ENCODE data around the gene CRTC3. TPM values are rescaled to one million over a fixed set of nuclear protein-coding genes. Genes with fewer than 3 reads are reported as not detected.
"Not testable (repeated sequence)": the region's sequence is repeated elsewhere in the genome, so short reads cannot be mapped to it uniquely, and the experiment has no call there.

CRTC3 gene
- total and polyA plus RNA-seq, 2 donors (not counting 3 experiments of a cell fraction or from before 2014, with no cell fraction given), result 16.2 to 26.4 TPM

GRCh38 chr15:90667073-90667754, 137.5 kb downstream of the CRTC3 start:
- Histone ChIP-seq H3K36me3 (ENCODE audit: control insufficient read depth in 2 of 2, extremely low read depth in 1 of 2, insufficient read depth in 2 of 2, low read length in 2 of 2) (no peaks in the 10 kb centered on the region), H2AFZ (ENCODE audit: low read depth, low read length) (no peak overlapping the region), H3K4me2 (ENCODE audit: insufficient read depth, low read length) (no peak overlapping the region), H3K9me3 (replicated peaks; ENCODE audit: control insufficient read depth, insufficient read depth, low read length) (no peaks in the 10 kb centered on the region), H3K79me2 (ENCODE audit: control insufficient read depth, insufficient read depth, low read length) (no peaks in the 10 kb centered on the region), H3K9ac (replicated peaks; ENCODE audit: extremely low read depth, insufficient read depth, low read length) (no peak overlapping the region), H3K4me3 (replicated peaks in 1 of 3; ENCODE audit: insufficient read depth in 1 of 3, low read depth in 1 of 3, low read length in 3 of 3) (no peak overlapping the region), H3K27ac (ENCODE audit: insufficient read depth, low read depth, low read length) (no peak overlapping the region), H3K27me3 (ENCODE audit: control insufficient read depth in 2 of 2, insufficient read depth in 2 of 2, low read length in 2 of 2) (no peaks in the 10 kb centered on the region), H4K20me1 (replicated peaks; ENCODE audit: control insufficient read depth, extremely low read depth, insufficient read depth, low read length) (no peaks in the 10 kb centered on the region), H3K4me1 (ENCODE audit: control insufficient read depth, extremely low read depth, insufficient read depth, low read length) (no peaks in the 10 kb centered on the region), H3K9me1 (replicated peaks; ENCODE audit: control insufficient read depth, extremely low read depth, insufficient read depth, low read length) (no peaks in the 10 kb centered on the region)
- BruUV-seq (replicated peaks), result no TSS peak
- no peak for TF ChIP-seq EZH2 (IDR thresholded peaks at IDR 0.05; ENCODE audit: borderline replicate concordance, low read depth, low read length, severe bottlenecking)
- no peak for TF ChIP-seq CTCF (IDR thresholded peaks at IDR 0.05; ENCODE audit: extremely low read depth in 1 of 2, insufficient read depth in 1 of 2, low read depth in 1 of 2, low read length in 2 of 2)
- TF ChIP-seq JUN (IDR thresholded peaks at IDR 0.05; ENCODE audit: borderline replicate concordance, insufficient read depth, insufficient read length, low read depth), result no peak
- TF ChIP-seq MYC (IDR thresholded peaks at IDR 0.05; ENCODE audit: low read depth, low read length), result no peak
- TF ChIP-seq FOS (IDR thresholded peaks at IDR 0.05; ENCODE audit: borderline replicate concordance, insufficient read depth, low read length), result no peak
- TF ChIP-seq MAX (IDR thresholded peaks at IDR 0.05; ENCODE audit: insufficient read depth, insufficient read length), result no peak
- no peak for TF ChIP-seq GATA2 (IDR thresholded peaks at IDR 0.05; ENCODE audit: insufficient read depth, insufficient read length, low read depth, low read length)
- TF ChIP-seq POLR2A (IDR thresholded peaks at IDR 0.05; ENCODE audit: low read depth, low read length), result no peak
- TF ChIP-seq POLR2AphosphoS5 (IDR thresholded peaks at IDR 0.05; ENCODE audit: insufficient read depth, low read depth, low read length), result no peak
- FAIRE-seq, result no peak
- POLR2A ChIA-PET, result no interaction called here
- CTCF ChIA-PET, result interaction anchor here (0.8 kb wide), 1 partner anchor 19 kb away, joined by 3 read pairs; no protein-coding TSS in a partner anchor
- intact Hi-C loops (cut with micrococcal nuclease) (no loop called here), dilution Hi-C loops (cut with MboI; ENCODE audit: extremely low pct_ligation_motif_present, low sequenced_read_pairs) (no loop called here)
- no peak for DNase-seq (ENCODE audit: low read depth, low spot score)

GRCh38 chr15:90667755-90668345, 138.1 kb downstream of the CRTC3 start:
- H3K27me3 ChIP-seq (ENCODE audit: control insufficient read depth in 2 of 2, insufficient read depth in 2 of 2, low read length in 2 of 2); intact Hi-C loops (cut with micrococcal nuclease); H3K9me1 ChIP-seq (replicated peaks; ENCODE audit: control insufficient read depth, extremely low read depth, insufficient read depth, low read length); FAIRE-seq; H3K9ac ChIP-seq (replicated peaks; ENCODE audit: extremely low read depth, insufficient read depth, low read length); H3K4me3 ChIP-seq (replicated peaks in 1 of 3; ENCODE audit: insufficient read depth in 1 of 3, low read depth in 1 of 3, low read length in 3 of 3); H3K79me2 ChIP-seq (ENCODE audit: control insufficient read depth, insufficient read depth, low read length); CTCF ChIA-PET; H2AFZ ChIP-seq (ENCODE audit: low read depth, low read length); H3K36me3 ChIP-seq (ENCODE audit: control insufficient read depth in 2 of 2, extremely low read depth in 1 of 2, insufficient read depth in 2 of 2, low read length in 2 of 2); BruUV-seq (replicated peaks); H3K9me3 ChIP-seq (replicated peaks; ENCODE audit: control insufficient read depth, insufficient read depth, low read length); H4K20me1 ChIP-seq (replicated peaks; ENCODE audit: control insufficient read depth, extremely low read depth, insufficient read depth, low read length); POLR2A ChIA-PET; H3K27ac ChIP-seq (ENCODE audit: insufficient read depth, low read depth, low read length); DNase-seq (ENCODE audit: low read depth, low spot score); H3K4me1 ChIP-seq (ENCODE audit: control insufficient read depth, extremely low read depth, insufficient read depth, low read length); dilution Hi-C loops (cut with MboI; ENCODE audit: extremely low pct_ligation_motif_present, low sequenced_read_pairs); H3K4me2 ChIP-seq (ENCODE audit: insufficient read depth, low read length): not testable (repeated sequence)
